K562 (cell line): ENCODE measurements around the gene SOS1. TPM values are rescaled to one million over a fixed set of nuclear protein-coding genes. Genes with fewer than 3 reads are reported as not detected.
"Not testable (repeated sequence)": the region's sequence is repeated elsewhere in the genome, so short reads cannot be mapped to it uniquely, and the experiment has no call there.

Experiments
- ATAC-seq: fragments of 200-7000 bp; cut with Tn5 transposase; 3 replicates; pipeline ENCODE4 v1.9.1; 2020; ENCODE audit warnings: moderate library complexity
- BruUV-seq: library from RNA; stranded (reverse); fragments of 400-500 nt; replicated peaks from 2 replicates; lab custom pipeline; 2021; lab: Mats Ljungman, UMichigan
- CTCF ChIA-PET: fragments of 300-600 bp; formaldehyde crosslinking; extraction: SDS; loops from one replicate; lab custom pipeline; 2021; ENCODE audit warnings: low intra/inter-chr PET ratio; lab: Yijun Ruan, JAX
- POLR2A ChIA-PET: fragments of 300-600, 350-650 bp; sonication (Branson Sonifier 250); formaldehyde crosslinking; extraction: SDS; loops from one replicate; lab custom pipeline; 2021; ENCODE audit warnings: antibody characterized with exemption, inconsistent platforms; lab: Yijun Ruan, JAX
- DNase-seq, 4 experiments: peaks; one replicate each; pipeline versions ENCODE4 v3.0.0 to v3.0.0-alpha.2; 2011 to 2018; ENCODE audit warnings: low spot score in 3 of 4, mixed read lengths in 3 of 4; ENCODE audit errors: extremely low read depth in 1 of 4
- FAIRE-seq: peaks from 2 replicates; lab custom pipeline; 2011; peaks lifted over from hg19 to GRCh38; lab: Jason Lieb, UNC
- H2AFZ ChIP-seq: 2 replicates; pipeline ENCODE4 v1.6.0; 2011; ENCODE audit warnings: low read depth, low read length, control low read depth, inconsistent platforms
- H3K27ac ChIP-seq: fragments of 200-600 bp; 3 replicates; pipeline ENCODE4 v1.8.0; 2011; ENCODE audit warnings: low read depth, mild to moderate bottlenecking, control low read depth, inconsistent platforms, low read length, moderate library complexity, mixed read lengths; ENCODE audit errors: extremely low read depth
- H3K27me3 ChIP-seq, 2 experiments: fragments of 300-600 bp in 1 of 2; 2 replicates in 1 of 2; 3 replicates in 1 of 2; pipeline versions ENCODE4 v1.6.0 to v1.8.0; 2011; ENCODE audit warnings: inconsistent platforms in 2 of 2, low read length in 2 of 2, mild to moderate bottlenecking in 1 of 2, mixed read lengths in 1 of 2, moderate library complexity in 1 of 2; ENCODE audit not compliant: control insufficient read depth in 2 of 2, insufficient read depth in 2 of 2
- H3K36me3 ChIP-seq: fragments of 300-600 bp; 3 replicates; pipeline ENCODE4 v1.8.0; 2011; ENCODE audit warnings: mild to moderate bottlenecking, low read length, inconsistent platforms; ENCODE audit not compliant: control insufficient read depth, insufficient read depth
- H3K4me1 ChIP-seq, 2 experiments: fragments of 200-600 bp in 1 of 2; replicated peaks in 1 of 2; 2 replicates in 1 of 2; 3 replicates in 1 of 2; pipeline versions ENCODE4 v1.5.1 to v1.8.0; 2011; ENCODE audit warnings: inconsistent platforms in 2 of 2, low read length in 2 of 2, mild to moderate bottlenecking in 1 of 2, mixed read lengths in 1 of 2, moderate library complexity in 1 of 2; ENCODE audit not compliant: control insufficient read depth in 2 of 2, insufficient read depth in 2 of 2
- H3K4me2 ChIP-seq: 2 replicates; pipeline ENCODE4 v1.6.1; 2011; ENCODE audit warnings: low read length, control low read depth, inconsistent platforms, mixed read lengths; ENCODE audit not compliant: insufficient read depth
- H3K4me3 ChIP-seq: fragments of 200-600 bp; sonication (generic), shearing (Covaris generic); 2 replicates; pipeline ENCODE4 v1.5.1; 2016; ENCODE audit warnings: control low read depth, inconsistent platforms
- H3K79me2 ChIP-seq: fragments of 200-600 bp; 3 replicates; pipeline ENCODE4 v1.8.0; 2011; ENCODE audit warnings: low read length, inconsistent platforms; ENCODE audit not compliant: control insufficient read depth, insufficient read depth
- H3K9ac ChIP-seq, 2 experiments: 2 replicates each; pipeline versions ENCODE4 v1.6.0 to v1.6.1; 2011; ENCODE audit warnings: low read depth in 2 of 2, low read length in 2 of 2, control low read depth in 1 of 2, inconsistent platforms in 1 of 2, mild to moderate bottlenecking in 1 of 2, mixed read lengths in 1 of 2; ENCODE audit not compliant: insufficient read depth in 1 of 2
- H3K9me1 ChIP-seq: one replicate; pipeline ENCODE4 v1.6.0; 2011; ENCODE audit warnings: inconsistent platforms, mild to moderate bottlenecking, low read length, moderate library complexity; ENCODE audit not compliant: control insufficient read depth, insufficient read depth
- H3K9me3 ChIP-seq: replicated peaks from 2 replicates; pipeline ENCODE4 v1.5.1; 2011; ENCODE audit warnings: low read depth, low read length, inconsistent platforms; ENCODE audit not compliant: control insufficient read depth, insufficient read depth
- H4K20me1 ChIP-seq: replicated peaks from 2 replicates; pipeline ENCODE4 v1.6.1; 2011; ENCODE audit warnings: low read length, inconsistent platforms, mixed read lengths; ENCODE audit not compliant: control insufficient read depth, insufficient read depth
- ARID3A ChIP-seq: IDR thresholded peaks from 2 replicates; pipeline ENCODE4 v1.6.1; 2012; ENCODE audit warnings: low read depth, low read length, improper control_type of control experiment, borderline replicate concordance
- HNRNPL ChIP-seq: fragments of 200-400 bp; formaldehyde crosslinking; IDR thresholded peaks from 2 replicates; pipeline ENCODE4 v1.6.1; 2017; ENCODE audit warnings: low read depth, mild to moderate bottlenecking, low read length
- MCM2 ChIP-seq: fragments of 450-650 bp; IDR thresholded peaks from 2 replicates; pipeline ENCODE4 v1.6.1; 2017; ENCODE audit warnings: low read depth, mild to moderate bottlenecking
- NKRF ChIP-seq: fragments of 450-650 bp; IDR thresholded peaks from 2 replicates; pipeline ENCODE4 v1.6.1; 2016; ENCODE audit warnings: borderline replicate concordance
- SMAD3 ChIP-seq: fragments of 450-650 bp; formaldehyde crosslinking; conservative IDR thresholded peaks from 2 replicates; pipeline ENCODE4 v1.4.0; 2020; ENCODE audit warnings: mild to moderate bottlenecking
- SPI1 ChIP-seq: IDR thresholded peaks from 2 replicates; pipeline ENCODE4 v1.6.1; 2011; ENCODE audit warnings: low read depth, low read length, control low read depth, borderline replicate concordance
- TRIM24 ChIP-seq, 2 experiments: fragments of 450-650 bp; IDR thresholded peaks; 2 replicates each; pipeline ENCODE4 v1.6.1; 2016
- ZBTB7A ChIP-seq: IDR thresholded peaks from 2 replicates; pipeline ENCODE4 v1.6.1; 2011; ENCODE audit warnings: low read depth, mild to moderate bottlenecking, low read length, moderate library complexity, borderline replicate concordance; ENCODE audit not compliant: control insufficient read depth
- ZNF407 ChIP-seq: fragments of 450-650 bp; IDR thresholded peaks from 2 replicates; pipeline ENCODE4 v1.6.1; 2016; ENCODE audit warnings: low read depth
- WGBS: fragments of 100-300 bp; shearing (Covaris generic); methylation state at CpG from one replicate; pipeline ENCODE4 v1.1.6; 2016; ENCODE audit warnings: low coverage, mixed read lengths; ENCODE audit not compliant: insufficient coverage; ENCODE audit errors: missing lambda C conversion rate; 5-methylcytosine and 5-hydroxymethylcytosine counted together
- in situ Hi-C: fragments of 300-500 bp; cut with MboI; formaldehyde crosslinking; loops from 4 replicates; pipeline ENCODE4 v1.15.0; 2018; ENCODE audit warnings: inconsistent platforms, mixed read lengths
- intact Hi-C: fragments of 100-400 bp; cut with micrococcal nuclease; formaldehyde crosslinking; loops from 2 replicates; pipeline ENCODE4 v1.14.2; 2022
- polyA plus RNA-seq, 8 experiments: library from polyadenylated mRNA; depleted of rRNA in 4 of 8; stranded (reverse) in 5 of 8; unstranded in 3 of 8; fragments of >200 nt; fragmentation: Nextera tagmentation in 2 of 8; fragmentation: Illumina TruSeq in 1 of 8; extraction: Ambion mirVana in 2 of 8; extraction: Trizol in 1 of 8; gene quantifications; 2 replicates each; pipeline versions ENCODE4 v1.2.1 to v1.2.3, GENCODE V29; 2011 to 2014; ENCODE audit warnings: inconsistent platforms in 1 of 8, missing spikeins in 1 of 8
- total RNA-seq, 7 experiments: library from RNA; depleted of rRNA in 6 of 7; stranded (reverse); fragments of >200 nt in 6 of 7; fragmentation: Illumina TruSeq in 2 of 7; extraction: Trizol in 2 of 7; gene quantifications; 2 replicates each; pipeline versions ENCODE4 v1.2.1 to v1.2.3, GENCODE V29; 2011 to 2021; ENCODE audit warnings: low replicate concordance in 1 of 7

The SOS1 gene
- total and polyA plus RNA-seq, 9 of the 15 experiments (the other 6 are each of a cell fraction or from before 2014, with no cell fraction given): 2.5 to 27.1 (median 16.3) TPM

- no peak for TF ChIP-seq ZNF407
- TF ChIP-seq SMAD3 (CRISPR knock-in tag): no peak
- TF ChIP-seq MCM2: no peak
- no peak for TF ChIP-seq NKRF
- TF ChIP-seq ARID3A: no peak
- no peak for TF ChIP-seq SPI1
- no peak for TF ChIP-seq HNRNPL
- TF ChIP-seq ZBTB7A: no peak
- no peak for TF ChIP-seq TRIM24 (IDR thresholded peaks at IDR 0.05)
Observed at GRCh38 chr2:38937548-38937947, 183.3 kb downstream of the SOS1 start (continued).

- WGBS: 4% methylated on average over 5 of the region's 6 CpGs
- H3K9me3 ChIP-seq, intact Hi-C loops, BruUV-seq, H3K4me1 ChIP-seq, DNase-seq, ATAC-seq, H3K9me1 ChIP-seq, H3K9ac ChIP-seq, H3K4me2 ChIP-seq, H3K79me2 ChIP-seq, H3K4me3 ChIP-seq, H3K27me3 ChIP-seq, H4K20me1 ChIP-seq, CTCF ChIA-PET, FAIRE-seq, H3K36me3 ChIP-seq, H3K27ac ChIP-seq, H2AFZ ChIP-seq: not testable (repeated sequence)
- in situ Hi-C loops: loop anchor here (25.0 kb wide), 1 partner anchor 301 kb away; the partner anchor contains the start of gene CDKL4
- POLR2A ChIA-PET: interaction anchor here (0.8 to 0.9 kb wide), 2 partner anchors 30 to 186 kb away, joined by 3 to 4 read pairs; no protein-coding TSS in a partner anchor
Observed at GRCh38 chr2:38936516-38936915, 184.3 kb downstream of the SOS1 start.
